ENCODE data around the gene ACSL4.

- TF ChIP-seq CTCF (IDR thresholded peaks at IDR 0.05) = no peak
- TF ChIP-seq POLR2A (IDR thresholded peaks at IDR 0.05) = no peak
These were observed 7.4 kb upstream of the ACSL4 start for GRCh38 chrX:109740433-109740809.
